ENCODE measurements around the gene PHPT1. TPM values are rescaled to one million over a fixed set of nuclear protein-coding genes. Genes with fewer than 3 reads are reported as not detected.

PHPT1 gene
- total and polyA plus RNA-seq, 8 donors, result 75.2 to 189 (median 84.0) TPM

DNA sequence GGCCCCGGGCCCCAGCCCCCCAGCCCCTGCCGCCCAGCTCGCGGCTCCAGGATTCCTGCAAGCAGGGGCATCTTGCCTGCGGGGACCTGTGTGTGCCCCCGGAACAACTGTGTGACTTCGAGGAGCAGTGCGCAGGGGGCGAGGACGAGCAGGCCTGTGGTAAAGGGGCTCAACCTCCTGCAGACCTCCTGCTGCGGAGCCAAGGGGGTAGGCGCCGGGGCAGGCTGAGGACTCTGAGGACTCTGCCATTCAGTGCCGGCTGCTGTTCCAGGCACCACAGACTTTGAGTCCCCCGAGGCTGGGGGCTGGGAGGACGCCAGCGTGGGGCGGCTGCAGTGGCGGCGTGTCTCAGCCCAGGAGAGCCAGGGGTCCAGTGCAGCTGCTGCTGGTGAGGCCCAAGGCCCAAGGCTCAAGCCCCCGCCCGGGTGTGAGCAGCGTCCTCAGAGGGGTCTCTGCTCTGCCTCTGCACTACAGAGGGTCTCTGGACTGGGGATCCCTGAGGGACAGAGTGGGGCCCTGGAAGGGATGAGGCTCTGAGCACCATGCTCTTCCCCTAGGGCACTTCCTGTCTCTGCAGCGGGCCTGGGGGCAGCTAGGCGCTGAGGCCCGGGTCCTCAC lies 6.4 kb downstream of the PHPT1 start:
- H3K4me1 ChIP-seq, result peaks cover 43 to 46% (median 45%) of the 10 kb centered on the region in 3 donors
- peak in 5 of 6 donors; percentile 17 to 74 (median 45) for DNase-seq
- no peaks in the 10 kb centered on the region for H3K27me3 ChIP-seq
- H3K4me3 ChIP-seq, result no peak overlapping the region
- intact Hi-C loops (cut with DNase I), result no loop called here
- H3K9me3 ChIP-seq, result no peaks in the 10 kb centered on the region
- ATAC-seq, result no peak
- peaks cover 0 to 12% (median 0%) of the 10 kb centered on the region in 3 donors for H3K36me3 ChIP-seq
- no peak overlapping the region for H3K27ac ChIP-seq
- TF ChIP-seq, protein P1, sequence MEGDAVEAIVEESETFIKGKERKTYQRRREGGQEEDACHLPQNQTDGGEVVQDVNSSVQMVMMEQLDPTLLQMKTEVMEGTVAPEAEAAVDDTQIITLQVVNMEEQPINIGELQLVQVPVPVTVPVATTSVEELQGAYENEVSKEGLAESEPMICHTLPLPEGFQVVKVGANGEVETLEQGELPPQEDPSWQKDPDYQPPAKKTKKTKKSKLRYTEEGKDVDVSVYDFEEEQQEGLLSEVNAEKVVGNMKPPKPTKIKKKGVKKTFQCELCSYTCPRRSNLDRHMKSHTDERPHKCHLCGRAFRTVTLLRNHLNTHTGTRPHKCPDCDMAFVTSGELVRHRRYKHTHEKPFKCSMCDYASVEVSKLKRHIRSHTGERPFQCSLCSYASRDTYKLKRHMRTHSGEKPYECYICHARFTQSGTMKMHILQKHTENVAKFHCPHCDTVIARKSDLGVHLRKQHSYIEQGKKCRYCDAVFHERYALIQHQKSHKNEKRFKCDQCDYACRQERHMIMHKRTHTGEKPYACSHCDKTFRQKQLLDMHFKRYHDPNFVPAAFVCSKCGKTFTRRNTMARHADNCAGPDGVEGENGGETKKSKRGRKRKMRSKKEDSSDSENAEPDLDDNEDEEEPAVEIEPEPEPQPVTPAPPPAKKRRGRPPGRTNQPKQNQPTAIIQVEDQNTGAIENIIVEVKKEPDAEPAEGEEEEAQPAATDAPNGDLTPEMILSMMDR (IDR thresholded peaks at IDR 0.05), result no peak
- FAIRE-seq, result no peak
- 86 to 89% methylated on average over 25 to 26 of the region's 26 CpGs for WGBS, 2 donors

DNA sequence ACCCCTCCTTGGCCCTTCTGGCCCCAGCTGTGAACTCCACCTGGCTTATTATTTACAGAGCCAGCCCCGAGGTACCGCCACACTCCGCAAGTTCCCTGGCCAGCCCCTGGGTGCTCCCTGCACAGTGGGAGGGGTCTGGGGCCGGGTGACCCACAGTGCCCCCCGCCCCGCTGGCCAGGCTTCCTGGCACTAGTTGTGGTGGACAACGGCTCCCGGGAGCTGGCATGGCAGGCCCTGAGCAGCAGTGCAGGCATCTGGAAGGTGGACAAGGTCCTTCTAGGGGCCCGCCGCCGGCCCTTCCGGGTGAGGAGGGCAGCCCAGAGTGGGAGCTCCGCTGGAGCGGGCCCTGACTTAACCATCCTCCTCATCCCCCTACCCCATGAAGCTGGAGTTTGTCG lies 6.9 kb downstream of the PHPT1 start:
- H3K9me3 ChIP-seq, result no peaks in the 10 kb centered on the region
- peak; percentile 12 to 81 (median 37) for DNase-seq
- TF ChIP-seq, protein P1 (IDR thresholded peaks at IDR 0.05), result no peak
- H3K27ac ChIP-seq, result no peak overlapping the region
- no peak for FAIRE-seq
- H3K27me3 ChIP-seq, result no peaks in the 10 kb centered on the region
- WGBS, 2 donors, result 61 to 65% methylated on average over 15 of the region's 15 CpGs
- no peak overlapping the region for H3K4me3 ChIP-seq
- no peak for ATAC-seq
- H3K36me3 ChIP-seq, result peaks cover 0 to 12% (median 3%) of the 10 kb centered on the region in 3 donors
- intact Hi-C loops (cut with DNase I), result no loop called here
- peaks cover 38 to 42% (median 39%) of the 10 kb centered on the region in 3 donors for H3K4me1 ChIP-seq

DNA sequence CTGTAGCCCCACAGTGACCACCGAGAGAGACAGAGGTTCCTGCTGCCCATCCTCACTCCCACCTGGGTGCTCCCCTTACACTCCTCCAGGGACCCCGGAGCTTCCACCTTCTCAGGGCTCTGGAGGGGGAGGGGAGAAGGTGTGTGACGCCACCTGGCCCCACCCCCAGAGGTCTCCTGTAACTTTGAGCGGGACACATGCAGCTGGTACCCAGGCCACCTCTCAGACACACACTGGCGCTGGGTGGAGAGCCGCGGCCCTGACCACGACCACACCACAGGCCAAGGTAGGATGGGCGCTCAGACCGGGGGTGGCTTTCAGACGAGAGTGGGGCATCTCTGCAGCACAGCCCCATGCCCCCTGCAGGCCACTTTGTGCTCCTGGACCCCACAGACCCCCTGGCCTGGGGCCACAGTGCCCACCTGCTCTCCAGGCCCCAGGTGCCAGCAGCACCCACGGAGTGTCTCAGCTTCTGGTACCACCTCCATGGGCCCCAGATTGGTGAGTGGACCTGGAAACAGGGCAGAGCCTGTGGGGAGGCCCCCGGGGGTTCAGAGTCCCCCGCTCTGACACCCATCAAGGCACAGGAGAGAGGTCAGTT lies 7.4 kb downstream of the PHPT1 start:
- WGBS, 2 donors, result 80 to 81% methylated on average over 12 to 14 of the region's 14 CpGs
- intact Hi-C loops (cut with DNase I), result no loop called here
- ATAC-seq, result no peak
- Histone ChIP-seq H3K4me1 (peaks cover 32 to 36% (median 34%) of the 10 kb centered on the region in 3 donors), H3K27me3 (no peaks in the 10 kb centered on the region), H3K36me3 (peaks cover 0 to 13% (median 6%) of the 10 kb centered on the region in 3 donors), H3K9me3 (no peaks in the 10 kb centered on the region), H3K4me3 (no peak overlapping the region), H3K27ac (peak overlapping the region in 1 of 4 donors; percentile 76)
- no peak for FAIRE-seq
- TF ChIP-seq, protein P1 (IDR thresholded peaks at IDR 0.05), result no peak
- peak; percentile 26 to 72 (median 47) for DNase-seq

DNA sequence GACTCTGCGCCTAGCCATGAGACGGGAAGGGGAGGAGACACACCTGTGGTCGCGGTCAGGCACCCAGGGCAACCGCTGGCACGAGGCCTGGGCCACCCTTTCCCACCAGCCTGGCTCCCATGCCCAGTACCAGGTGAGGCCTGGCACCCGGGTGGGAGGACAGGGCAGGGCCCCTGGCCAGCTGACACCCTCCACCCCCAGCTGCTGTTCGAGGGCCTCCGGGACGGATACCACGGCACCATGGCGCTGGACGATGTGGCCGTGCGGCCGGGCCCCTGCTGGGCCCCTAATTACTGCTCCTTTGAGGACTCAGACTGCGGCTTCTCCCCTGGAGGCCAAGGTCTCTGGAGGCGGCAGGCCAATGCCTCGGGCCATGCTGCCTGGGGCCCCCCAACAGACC lies 8.0 kb downstream of the PHPT1 start:
- no peak for FAIRE-seq
- 72 to 76% methylated on average over 18 to 19 of the region's 19 CpGs for WGBS, 2 donors

More for the DNA sequence above, 8.0 kb downstream of the PHPT1 start:
- Histone ChIP-seq H3K9me3 (no peaks in the 10 kb centered on the region), H3K36me3 (peaks cover 0 to 18% (median 9%) of the 10 kb centered on the region in 3 donors), H3K4me3 (no peak overlapping the region), H3K27me3 (no peaks in the 10 kb centered on the region), H3K27ac (peak overlapping the region; percentile 46 to 76 (median 58)), H3K4me1 (peaks cover 30 to 31% (median 31%) of the 10 kb centered on the region in 3 donors)
- DNase-seq (peak in 5 of 6 donors; percentile 35 to 83 (median 64)), ATAC-seq (no peak)
- intact Hi-C loops (cut with DNase I), result no loop called here
- TF ChIP-seq, protein P1 (IDR thresholded peaks at IDR 0.05), result no peak

Measured in pancreas (tissue), 10 donors.